ENCODE measurements around the gene CD58. TPM values are rescaled to one million over a fixed set of nuclear protein-coding genes. Genes with fewer than 3 reads are reported as not detected.

Gene CD58
- total RNA-seq, 1 experiment from 2014 or later: 67.0 TPM

GRCh38 chr1:116532671-116533428, 38.0 kb downstream of the CD58 start:
- DNase-seq (ENCODE audit: low read depth, low spot score): no peak

GRCh38 chr1:116531917-116532316, 38.9 kb downstream of the CD58 start:
- DNase-seq (ENCODE audit: low read depth, low spot score): no peak
- in situ Hi-C loops (cut with HindIII; ENCODE audit: low pct_unique_long_range_greater_than_20kb, low sequenced_read_pairs): no loop called here

More at GRCh38 chr1:116532671-116533428, 38.0 kb downstream of the CD58 start:
- in situ Hi-C loops (cut with HindIII; ENCODE audit: low pct_unique_long_range_greater_than_20kb, low sequenced_read_pairs): no loop called here

GRCh38 chr1:116529681-116530080, 41.1 kb downstream of the CD58 start:
- DNase-seq (ENCODE audit: low read depth, low spot score): no peak
- in situ Hi-C loops (cut with HindIII; ENCODE audit: low pct_unique_long_range_greater_than_20kb, low sequenced_read_pairs): no loop called here

DNA sequence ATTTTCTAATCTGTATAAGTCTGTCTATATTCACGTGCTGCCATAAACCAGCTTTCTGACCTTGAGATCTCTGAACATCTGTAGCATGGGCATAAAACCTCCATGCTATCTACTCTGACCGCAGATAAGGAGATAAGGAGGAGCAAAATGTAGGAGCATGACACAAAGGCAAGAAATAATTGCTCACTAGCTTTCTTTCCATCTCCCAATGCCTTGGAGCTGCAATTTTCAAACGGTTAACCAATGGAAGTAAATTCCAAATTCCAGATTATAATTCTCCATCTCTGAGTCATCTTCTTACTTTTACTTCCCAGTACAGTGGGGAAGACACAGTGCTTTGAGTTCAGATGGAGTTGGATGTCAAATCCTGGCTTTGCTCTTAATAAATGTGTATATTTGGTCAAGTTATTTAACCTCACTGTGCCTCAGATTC, 41.6 kb downstream of the CD58 start:
- in situ Hi-C loops (cut with HindIII; ENCODE audit: low pct_unique_long_range_greater_than_20kb, low sequenced_read_pairs): no loop called here
- DNase-seq (ENCODE audit: low read depth, low spot score): no peak

DNA sequence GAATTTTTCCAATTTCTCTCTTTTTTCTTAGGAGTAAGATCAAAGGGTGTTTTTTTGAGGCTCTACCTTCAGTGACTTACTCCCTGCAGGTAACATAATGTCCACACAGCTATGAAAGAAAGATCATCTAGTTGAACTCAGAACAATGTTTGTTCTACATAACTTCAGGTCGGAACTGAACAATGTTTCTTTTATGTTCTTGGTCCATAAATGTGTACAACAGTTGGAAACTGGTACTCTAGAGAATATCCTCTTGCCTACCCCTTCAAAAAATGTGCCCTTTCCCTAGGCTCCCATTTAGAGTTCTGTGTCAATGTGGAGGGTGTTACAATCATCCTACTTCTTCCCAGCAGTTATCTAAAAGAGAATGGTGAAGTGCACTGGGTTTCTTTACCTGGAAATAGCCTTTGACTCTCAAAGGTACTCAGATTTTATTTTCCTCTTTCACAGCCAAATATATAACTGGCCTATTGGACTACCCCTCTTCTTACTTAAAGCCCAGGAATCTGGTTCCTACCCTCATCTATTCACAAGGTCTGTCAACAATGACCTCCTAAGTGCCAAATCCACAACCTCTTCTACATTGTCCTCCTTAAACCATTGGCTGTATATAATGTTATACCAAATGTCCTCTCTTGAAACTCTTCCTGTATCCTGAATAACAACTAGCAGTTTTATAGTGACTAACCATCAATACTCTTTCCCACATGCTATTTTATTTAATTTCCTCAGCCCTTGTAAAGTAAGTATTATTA, 42.3 kb downstream of the CD58 start:
- DNase-seq (ENCODE audit: low read depth, low spot score): no peak
- in situ Hi-C loops (cut with HindIII; ENCODE audit: low pct_unique_long_range_greater_than_20kb, low sequenced_read_pairs): no loop called here

GRCh38 chr1:116525440-116525839, 45.4 kb downstream of the CD58 start:
- DNase-seq (ENCODE audit: low read depth, low spot score): no peak
- in situ Hi-C loops (cut with HindIII; ENCODE audit: low pct_unique_long_range_greater_than_20kb, low sequenced_read_pairs): no loop called here

GRCh38 chr1:116521186-116521585, 49.6 kb downstream of the CD58 start:
- peak; percentile 8 for DNase-seq (ENCODE audit: low read depth, low spot score)

GRCh38 chr1:116518400-116518799, 52.4 kb downstream of the CD58 start:
- in situ Hi-C loops (cut with HindIII; ENCODE audit: low pct_unique_long_range_greater_than_20kb, low sequenced_read_pairs): no loop called here
- DNase-seq (ENCODE audit: low read depth, low spot score): no peak

More at GRCh38 chr1:116521186-116521585, 49.6 kb downstream of the CD58 start:
- in situ Hi-C loops (cut with HindIII; ENCODE audit: low pct_unique_long_range_greater_than_20kb, low sequenced_read_pairs): no loop called here

DNA sequence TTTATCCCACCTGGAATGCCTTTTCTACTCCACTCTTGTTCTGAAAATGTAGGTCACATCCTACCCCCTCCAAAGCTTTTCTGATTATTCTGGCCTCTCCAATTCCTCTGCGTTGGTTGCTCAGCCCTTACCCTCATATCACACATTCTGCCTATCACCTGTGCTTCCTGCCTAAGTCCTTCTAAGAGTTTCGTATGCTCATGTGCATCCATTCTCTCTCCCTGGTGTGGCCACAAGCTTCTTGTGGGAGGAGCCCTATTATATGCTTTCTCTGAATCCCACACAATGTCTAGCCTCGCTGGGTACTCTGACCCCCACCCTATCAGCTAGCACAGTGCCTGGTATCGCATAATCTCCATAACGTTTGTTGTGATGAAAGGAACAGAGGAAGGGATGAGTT, 54.2 kb downstream of the CD58 start:
- no peak for DNase-seq (ENCODE audit: low read depth, low spot score)
- in situ Hi-C loops (cut with HindIII; ENCODE audit: low pct_unique_long_range_greater_than_20kb, low sequenced_read_pairs): no loop called here

DNA sequence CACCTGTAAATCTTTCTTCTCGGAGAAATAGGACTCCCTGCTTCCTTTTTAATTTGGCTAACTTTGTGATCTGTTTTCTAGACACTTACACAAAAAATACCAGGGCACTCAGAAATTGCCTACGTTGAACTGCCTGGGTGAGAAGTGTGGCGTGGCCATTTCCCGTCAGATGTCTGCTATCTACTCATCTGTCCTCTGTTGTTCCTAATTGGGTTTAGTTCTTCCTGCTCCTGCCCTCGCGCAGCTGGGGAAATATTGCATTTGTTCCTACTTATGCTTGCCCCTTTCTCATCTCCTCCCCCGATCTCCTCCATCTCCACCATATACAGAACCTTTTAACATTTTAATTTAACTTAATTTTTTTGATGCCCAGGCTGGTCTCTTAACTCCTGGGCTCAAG, 55.1 kb downstream of the CD58 start:
- in situ Hi-C loops (cut with HindIII; ENCODE audit: low pct_unique_long_range_greater_than_20kb, low sequenced_read_pairs): no loop called here
- no peak for DNase-seq (ENCODE audit: low read depth, low spot score)

DNA sequence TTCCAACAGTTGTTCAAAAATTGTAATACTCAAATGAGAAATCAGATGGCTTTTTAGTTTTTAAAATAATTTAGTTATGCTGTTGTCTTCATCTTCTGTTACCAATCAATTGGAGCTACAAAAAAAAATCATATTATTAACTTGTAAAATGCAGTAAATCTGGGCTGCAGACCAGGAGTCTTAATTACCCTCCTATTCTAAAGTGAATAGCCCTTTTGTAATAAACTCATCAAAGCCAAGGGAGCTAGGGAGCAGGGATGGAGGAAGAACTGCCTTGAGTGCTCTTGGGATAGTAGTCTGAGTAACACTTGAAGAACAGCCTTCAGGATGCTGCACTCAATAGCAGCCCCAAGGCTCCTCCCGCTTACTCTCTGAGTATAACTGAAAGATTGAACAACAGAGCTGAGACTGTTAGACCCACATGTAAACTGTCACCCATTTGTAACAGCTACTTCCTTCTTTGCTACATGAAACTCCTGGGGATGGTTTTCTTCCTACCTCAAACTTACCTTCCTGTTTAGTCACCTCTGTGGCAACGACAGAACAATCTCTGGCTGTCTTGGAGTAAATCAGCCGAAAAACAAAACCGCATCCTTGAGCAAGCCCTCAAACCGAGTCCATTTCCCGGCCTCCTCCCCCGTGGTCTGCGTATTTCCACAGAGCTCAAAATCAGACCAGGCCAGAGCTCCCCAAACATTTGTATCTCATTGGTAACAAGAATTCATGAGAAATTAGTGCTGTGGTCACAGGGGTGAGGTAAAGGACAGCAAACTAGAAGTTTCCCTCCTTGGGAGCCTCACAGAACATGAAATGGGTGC, 55.9 kb downstream of the CD58 start:
- in situ Hi-C loops (cut with HindIII; ENCODE audit: low pct_unique_long_range_greater_than_20kb, low sequenced_read_pairs): no loop called here
- DNase-seq (ENCODE audit: low read depth, low spot score): no peak

- in situ Hi-C loops (cut with HindIII; ENCODE audit: low pct_unique_long_range_greater_than_20kb, low sequenced_read_pairs): no loop called here
- no peak for DNase-seq (ENCODE audit: low read depth, low spot score)
Observed at GRCh38 chr1:116513956-116514355, 56.9 kb downstream of the CD58 start.

DNA sequence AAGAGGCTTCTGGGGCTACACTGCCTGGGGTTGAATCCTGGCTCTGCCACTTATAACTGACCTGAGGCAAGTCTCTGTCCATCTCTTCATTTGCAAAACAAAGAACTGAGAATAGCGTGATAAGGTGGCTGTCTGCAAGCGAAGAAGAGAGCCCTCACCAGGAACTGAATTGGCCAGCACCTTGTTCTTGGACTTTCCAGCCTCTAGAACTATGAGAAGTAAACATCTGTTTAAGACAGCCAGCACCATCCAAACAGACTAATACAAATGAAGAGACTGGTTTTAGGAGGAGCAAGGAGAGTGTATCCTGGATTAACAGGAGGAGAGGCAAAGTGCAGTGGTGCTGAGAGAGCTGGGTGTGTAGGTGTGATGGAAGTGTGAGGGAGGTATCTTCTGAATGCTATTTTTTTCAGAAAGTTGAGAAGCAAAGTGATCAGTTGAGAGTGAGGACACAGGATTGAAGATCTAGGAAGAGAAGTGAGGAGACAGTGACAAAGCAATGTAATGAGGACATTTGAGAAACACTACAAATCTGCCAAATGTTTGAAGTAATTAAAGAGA, 59.3 kb downstream of the CD58 start:
- DNase-seq (ENCODE audit: low read depth, low spot score): no peak
- in situ Hi-C loops (cut with HindIII; ENCODE audit: low pct_unique_long_range_greater_than_20kb, low sequenced_read_pairs): no loop called here

GRCh38 chr1:116510361-116510760, 60.5 kb downstream of the CD58 start:
- DNase-seq (ENCODE audit: low read depth, low spot score): no peak
- in situ Hi-C loops (cut with HindIII; ENCODE audit: low pct_unique_long_range_greater_than_20kb, low sequenced_read_pairs): no loop called here

GRCh38 chr1:116508984-116509980, 61.5 kb downstream of the CD58 start:
- no peak for DNase-seq (ENCODE audit: low read depth, low spot score)
- in situ Hi-C loops (cut with HindIII; ENCODE audit: low pct_unique_long_range_greater_than_20kb, low sequenced_read_pairs): no loop called here

- in situ Hi-C loops (cut with HindIII; ENCODE audit: low pct_unique_long_range_greater_than_20kb, low sequenced_read_pairs): no loop called here
- no peak for DNase-seq (ENCODE audit: low read depth, low spot score)
Observed at GRCh38 chr1:116508085-116508983, 62.5 kb downstream of the CD58 start.
